ENCODE results near the gene FHIP1A. TPM values are rescaled to one million over a fixed set of nuclear protein-coding genes. Genes with fewer than 3 reads are reported as not detected.

Gene FHIP1A
- total RNA-seq, 6 donors from 2014 or later: 13.5 to 36.1 (median 20.5) TPM

DNA sequence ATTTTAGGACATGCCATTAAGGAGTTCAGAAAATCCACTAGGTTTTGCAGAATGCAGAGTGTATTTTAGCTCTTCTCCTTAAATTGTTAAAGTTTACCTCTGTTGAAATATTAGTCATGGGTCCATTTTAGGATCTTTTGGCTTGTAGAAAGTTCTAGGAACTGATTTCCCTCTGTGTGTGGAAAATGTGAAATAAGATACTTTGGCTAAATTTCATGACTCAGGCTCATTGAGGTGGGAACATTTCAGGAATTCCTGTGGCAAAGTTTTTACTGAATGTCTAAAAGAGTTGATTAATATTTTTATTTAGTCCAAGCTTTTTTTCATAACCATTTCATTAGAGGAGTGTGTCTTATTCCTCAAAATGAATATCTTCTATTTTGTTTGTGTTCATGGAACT lies 7.0 kb downstream of the FHIP1A start:
- no peaks in the 10 kb centered on the region for H3K27me3 ChIP-seq
- DNase-seq: no peak
- H3K4me1 ChIP-seq: peaks cover 0 to 3% (median 0%) of the 10 kb centered on the region in 4 donors
- TF ChIP-seq, protein P1, sequence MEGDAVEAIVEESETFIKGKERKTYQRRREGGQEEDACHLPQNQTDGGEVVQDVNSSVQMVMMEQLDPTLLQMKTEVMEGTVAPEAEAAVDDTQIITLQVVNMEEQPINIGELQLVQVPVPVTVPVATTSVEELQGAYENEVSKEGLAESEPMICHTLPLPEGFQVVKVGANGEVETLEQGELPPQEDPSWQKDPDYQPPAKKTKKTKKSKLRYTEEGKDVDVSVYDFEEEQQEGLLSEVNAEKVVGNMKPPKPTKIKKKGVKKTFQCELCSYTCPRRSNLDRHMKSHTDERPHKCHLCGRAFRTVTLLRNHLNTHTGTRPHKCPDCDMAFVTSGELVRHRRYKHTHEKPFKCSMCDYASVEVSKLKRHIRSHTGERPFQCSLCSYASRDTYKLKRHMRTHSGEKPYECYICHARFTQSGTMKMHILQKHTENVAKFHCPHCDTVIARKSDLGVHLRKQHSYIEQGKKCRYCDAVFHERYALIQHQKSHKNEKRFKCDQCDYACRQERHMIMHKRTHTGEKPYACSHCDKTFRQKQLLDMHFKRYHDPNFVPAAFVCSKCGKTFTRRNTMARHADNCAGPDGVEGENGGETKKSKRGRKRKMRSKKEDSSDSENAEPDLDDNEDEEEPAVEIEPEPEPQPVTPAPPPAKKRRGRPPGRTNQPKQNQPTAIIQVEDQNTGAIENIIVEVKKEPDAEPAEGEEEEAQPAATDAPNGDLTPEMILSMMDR (IDR thresholded peaks at IDR 0.05): no peak
- no peak for TF ChIP-seq EP300 (IDR thresholded peaks at IDR 0.05)
- no peak for TF ChIP-seq POLR2AphosphoS5 (IDR thresholded peaks at IDR 0.05)
- TF ChIP-seq POLR2A (IDR thresholded peaks at IDR 0.05): no peak
- H3K27ac ChIP-seq: no peak overlapping the region
- ATAC-seq (ENCODE audit: low FRiP score in 2 of 2): no peak
- H3K36me3 ChIP-seq: no peaks in the 10 kb centered on the region
- no peaks in the 10 kb centered on the region for H3K9me3 ChIP-seq
- no peak overlapping the region for H3K4me3 ChIP-seq

DNA sequence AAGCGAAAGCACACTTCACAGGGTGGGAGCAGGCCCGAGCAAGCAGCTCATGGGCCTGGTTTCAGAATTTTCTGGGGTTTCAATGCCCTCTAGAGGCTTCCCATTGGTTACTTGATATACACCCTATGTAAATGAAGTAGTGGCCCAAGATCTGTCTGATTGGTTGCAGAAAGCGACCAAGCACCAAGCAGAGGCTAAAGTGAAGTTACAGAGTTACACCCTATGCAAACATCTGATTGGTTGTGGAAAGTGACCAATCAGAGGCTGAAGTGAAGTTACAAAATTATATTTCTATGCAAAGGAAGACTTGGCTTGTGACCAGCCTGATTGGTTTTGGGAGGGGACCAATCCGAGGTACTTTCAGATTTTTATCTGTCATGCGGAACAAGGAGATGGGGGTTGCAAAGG lies 8.2 kb downstream of the FHIP1A start:
- H3K27ac ChIP-seq: no peak overlapping the region
- ATAC-seq (ENCODE audit: low FRiP score in 2 of 2): no peak
- no peaks in the 10 kb centered on the region for H3K27me3 ChIP-seq
- DNase-seq: no peak
- no peaks in the 10 kb centered on the region for H3K9me3 ChIP-seq
- TF ChIP-seq EP300 (IDR thresholded peaks at IDR 0.05) (no peak), POLR2AphosphoS5 (IDR thresholded peaks at IDR 0.05) (no peak)
- no peaks in the 10 kb centered on the region for H3K36me3 ChIP-seq
- 80 to 93% methylated on average over 5 of the region's 5 CpGs for WGBS, 2 donors
- H3K4me1 ChIP-seq: peaks cover 0 to 3% (median 0%) of the 10 kb centered on the region in 4 donors
- no peak overlapping the region for H3K4me3 ChIP-seq

DNA sequence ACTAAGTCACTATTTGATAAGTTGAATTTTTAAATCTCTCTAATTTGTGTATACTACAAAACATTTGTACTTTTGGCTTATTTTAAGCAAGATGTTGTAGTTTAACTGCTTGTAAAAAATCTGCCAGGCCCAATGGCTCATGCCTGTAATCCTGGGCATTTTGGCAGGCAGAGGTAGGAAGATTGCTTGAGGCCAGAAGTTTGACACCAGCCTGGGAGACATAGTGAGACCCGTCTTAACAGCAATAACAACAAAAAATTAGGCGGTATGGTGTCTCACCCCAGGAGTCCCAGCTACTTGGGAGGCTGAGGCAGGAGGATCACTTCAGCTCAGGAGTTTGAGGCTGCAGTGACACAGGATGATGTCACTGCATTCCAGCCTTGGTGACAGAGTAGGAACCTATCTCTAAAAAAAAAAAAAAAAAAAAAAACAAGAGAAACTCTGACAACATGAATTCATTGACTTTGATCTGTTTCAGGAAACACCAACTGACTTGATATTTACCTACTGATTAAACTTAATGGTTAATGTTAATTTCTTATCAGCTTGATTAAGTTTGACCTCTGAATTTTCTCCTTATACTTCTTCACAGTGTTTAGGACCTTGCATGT lies 8.9 kb downstream of the FHIP1A start:
- H3K27ac ChIP-seq: peak overlapping the region in 3 of 4 donors; percentile 3 to 44 (median 10)
- 87 to 96% methylated on average over 2 of the region's 2 CpGs for WGBS, 2 donors
- no peak overlapping the region for H3K4me3 ChIP-seq
- TF ChIP-seq EP300 (IDR thresholded peaks at IDR 0.05) (no peak), POLR2AphosphoS5 (IDR thresholded peaks at IDR 0.05) (no peak), POLR2A (IDR thresholded peaks at IDR 0.05) (no peak)
- TF ChIP-seq, protein P1 (IDR thresholded peaks at IDR 0.05): no peak
- H3K4me1 ChIP-seq: peaks cover 0 to 3% (median 0%) of the 10 kb centered on the region in 4 donors
- no peak for ATAC-seq (ENCODE audit: low FRiP score in 2 of 2)
- no peak for DNase-seq
- H3K9me3 ChIP-seq: no peaks in the 10 kb centered on the region
- no peaks in the 10 kb centered on the region for H3K27me3 ChIP-seq
- H3K36me3 ChIP-seq: no peaks in the 10 kb centered on the region

DNA sequence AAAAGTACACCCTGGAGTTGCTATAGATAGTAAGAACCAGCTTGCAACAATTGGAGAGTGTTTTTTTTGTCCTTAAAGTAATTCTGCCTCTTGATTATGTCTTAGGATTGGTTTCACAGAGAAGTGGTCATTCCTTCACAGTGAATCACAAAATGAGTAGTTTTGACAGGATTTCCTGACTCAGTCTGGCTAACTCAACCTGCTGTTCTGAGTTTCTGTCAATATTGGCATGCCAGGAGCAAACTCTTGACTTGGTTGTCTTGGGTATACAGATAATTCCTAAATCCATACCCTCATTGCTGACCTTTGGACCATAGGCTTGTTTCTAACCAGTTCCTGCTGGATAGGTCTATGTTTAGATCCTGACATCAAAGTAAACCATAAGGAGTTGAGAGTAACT lies 9.4 kb downstream of the FHIP1A start:
- Histone ChIP-seq H3K27ac (peak overlapping the region in 3 of 4 donors; percentile 3 to 44 (median 10)), H3K9me3 (no peaks in the 10 kb centered on the region), H3K36me3 (no peaks in the 10 kb centered on the region), H3K4me3 (no peak overlapping the region), H3K27me3 (no peaks in the 10 kb centered on the region), H3K4me1 (peaks cover 0 to 3% (median 0%) of the 10 kb centered on the region in 4 donors)
- peak; percentile 14 to 69 for ATAC-seq (ENCODE audit: low FRiP score in 2 of 2)
- DNase-seq: no peak
- TF ChIP-seq, protein P1 (IDR thresholded peaks at IDR 0.05): no peak
- TF ChIP-seq POLR2A (IDR thresholded peaks at IDR 0.05): no peak
- TF ChIP-seq EP300 (IDR thresholded peaks at IDR 0.05): peak in 1 of 4 donors; percentile 15
- no peak for TF ChIP-seq POLR2AphosphoS5 (IDR thresholded peaks at IDR 0.05)

DNA sequence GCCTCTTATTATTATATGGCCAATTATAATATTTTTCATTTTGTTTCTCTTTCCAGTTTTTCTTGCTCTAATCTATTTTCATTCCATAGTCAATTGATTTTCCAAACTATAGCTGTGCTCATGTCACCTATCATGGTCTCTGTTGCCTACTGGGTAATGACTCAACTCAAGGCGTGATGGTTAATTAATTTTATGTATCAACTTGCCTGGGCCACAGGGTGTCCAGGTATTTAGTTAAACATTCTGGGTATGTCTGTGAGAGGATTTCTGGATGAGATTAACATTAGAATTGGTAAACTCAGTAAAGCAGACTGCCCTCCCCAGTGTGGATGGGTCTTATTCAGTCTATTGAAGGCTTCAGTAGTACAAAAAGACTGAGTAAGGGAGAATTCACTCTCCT lies 9.9 kb downstream of the FHIP1A start:
- DNase-seq: no peak
- peak overlapping the region in 1 of 4 donors; percentile 10 for H3K27ac ChIP-seq
- WGBS, 2 donors: 96 to 100% methylated on average over 1 of the region's 1 CpG

More for the DNA sequence above, 9.9 kb downstream of the FHIP1A start:
- Histone ChIP-seq H3K4me1 (peaks cover 0 to 3% (median 0%) of the 10 kb centered on the region in 4 donors), H3K27me3 (no peaks in the 10 kb centered on the region), H3K4me3 (no peak overlapping the region), H3K36me3 (no peaks in the 10 kb centered on the region), H3K9me3 (no peaks in the 10 kb centered on the region)
- ATAC-seq (ENCODE audit: low FRiP score in 2 of 2): no peak
- TF ChIP-seq EP300 (IDR thresholded peaks at IDR 0.05) (no peak), POLR2AphosphoS5 (IDR thresholded peaks at IDR 0.05) (no peak), POLR2A (IDR thresholded peaks at IDR 0.05) (no peak)
- TF ChIP-seq, protein P1 (IDR thresholded peaks at IDR 0.05): no peak

Measured in upper lobe of left lung (tissue), 6 donors.